WTC11 (cell line): Measurements from ENCODE around the gene DOK5. TPM values are rescaled to one million over a fixed set of nuclear protein-coding genes. Genes with fewer than 3 reads are reported as not detected.

ENCODE experiments used
- ATAC-seq: fragments of 200-7000 bp; cut with Tn5 transposase; 2 replicates; pipeline ENCODE4 v1.10.0; 2021; ENCODE audit warnings: mild to moderate bottlenecking, moderate library complexity
- CTCF ChIA-PET: fragments of 300-600 bp; sonication (Branson Sonifier 250); formaldehyde crosslinking; loops from one replicate; lab custom pipeline; 2021; ENCODE audit warnings: antibody characterized with exemption; lab: Charles Lee
- POLR2A ChIA-PET: fragments of 350-600 bp; sonication (Branson Sonifier 250); formaldehyde crosslinking; loops from one replicate; lab custom pipeline; 2021; ENCODE audit warnings: antibody characterized with exemption; lab: Charles Lee
- DNase-seq: peaks from one replicate; pipeline ENCODE4 v3.0.0; 2021; ENCODE audit warnings: low spot score
- H3K27ac Mint-ChIP-seq: 2 replicates; pipeline ENCODE4 v1.8.0; 2021; ENCODE audit warnings: mixed read lengths
- H3K27me3 Mint-ChIP-seq: 2 replicates; pipeline ENCODE4 v1.8.0; 2021; ENCODE audit warnings: low read depth, mild to moderate bottlenecking, moderate library complexity, mixed read lengths
- H3K36me3 Mint-ChIP-seq: 2 replicates; pipeline ENCODE4 v1.8.0; 2021; ENCODE audit warnings: mixed read lengths
- H3K4me1 Mint-ChIP-seq: 2 replicates; pipeline ENCODE4 v1.8.0; 2022; ENCODE audit warnings: mixed read lengths
- H3K4me3 Mint-ChIP-seq: 2 replicates; pipeline ENCODE4 v1.8.0; 2021; ENCODE audit warnings: mild to moderate bottlenecking, moderate library complexity, mixed read lengths
- H3K9me3 Mint-ChIP-seq: 2 replicates; pipeline ENCODE4 v1.8.0; 2021; ENCODE audit warnings: mixed read lengths
- CTCF ChIP-seq: fragments of 200-600 bp; IDR thresholded peaks from 2 replicates; pipeline ENCODE4 v1.8.0; 2022; ENCODE audit warnings: antibody characterized with exemption
- E2F5 ChIP-seq: sonication (generic); formaldehyde crosslinking; IDR thresholded peaks from 2 replicates; pipeline ENCODE4 v1.8.1; 2022; ENCODE audit warnings: mild to moderate bottlenecking, moderate library complexity, missing genetic modification reagents
- ETV6 ChIP-seq: sonication (generic); formaldehyde crosslinking; IDR thresholded peaks from 2 replicates; pipeline ENCODE4 v1.8.1; 2022; ENCODE audit warnings: mild to moderate bottlenecking, missing genetic modification reagents
- FOXJ3 ChIP-seq: sonication (generic); formaldehyde crosslinking; IDR thresholded peaks from 2 replicates; pipeline ENCODE4 v1.9.0; 2021; ENCODE audit warnings: missing genetic modification reagents, mild to moderate bottlenecking, borderline replicate concordance
- FOXP1 ChIP-seq: sonication (generic); formaldehyde crosslinking; IDR thresholded peaks from 2 replicates; pipeline ENCODE4 v1.8.0; 2022; ENCODE audit warnings: missing genetic modification reagents, mild to moderate bottlenecking, moderate library complexity, borderline replicate concordance
- JAZF1 ChIP-seq: fragments of 250-450 bp; sonication (Bioruptor Pico); IDR thresholded peaks from 2 replicates; pipeline ENCODE4 v1.9.0; 2021; ENCODE audit warnings: moderate library complexity, mild to moderate bottlenecking, inconsistent platforms
- NFYB ChIP-seq: sonication (generic); formaldehyde crosslinking; conservative IDR thresholded peaks from 2 replicates; pipeline ENCODE4 v1.8.0; 2022; ENCODE audit warnings: low read depth, missing genetic modification reagents
- NR1H2 ChIP-seq: sonication (generic); formaldehyde crosslinking; IDR thresholded peaks from 2 replicates; pipeline ENCODE4 v1.9.0; 2021; ENCODE audit warnings: mild to moderate bottlenecking, moderate library complexity, missing genetic modification reagents
- NR3C1 ChIP-seq: sonication (generic); formaldehyde crosslinking; conservative IDR thresholded peaks from 2 replicates; pipeline ENCODE4 v1.8.1; 2023; ENCODE audit warnings: low read depth, mild to moderate bottlenecking, missing genetic modification reagents
- OVOL2 ChIP-seq: fragments of 250-450 bp; sonication (Bioruptor Pico); IDR thresholded peaks from 2 replicates; pipeline ENCODE4 v1.9.0; 2021; ENCODE audit warnings: mild to moderate bottlenecking, borderline replicate concordance
- PREB ChIP-seq: sonication (generic); formaldehyde crosslinking; IDR thresholded peaks from 2 replicates; pipeline ENCODE4 v1.8.1; 2022; ENCODE audit warnings: mild to moderate bottlenecking, missing genetic modification reagents, moderate library complexity, borderline replicate concordance
- RORB ChIP-seq: fragments of 250-450 bp; sonication (Bioruptor Pico); IDR thresholded peaks from 2 replicates; pipeline ENCODE4 v1.9.0; 2021; ENCODE audit warnings: mild to moderate bottlenecking
- TP53 ChIP-seq: sonication (generic); formaldehyde crosslinking; IDR thresholded peaks from 2 replicates; pipeline ENCODE4 v1.8.1; 2023; ENCODE audit warnings: mild to moderate bottlenecking, missing genetic modification reagents
- USF2 ChIP-seq: sonication (generic); formaldehyde crosslinking; IDR thresholded peaks from 2 replicates; pipeline ENCODE4 v1.8.1; 2023; ENCODE audit warnings: mild to moderate bottlenecking, missing genetic modification reagents, moderate library complexity
- ZBTB21 ChIP-seq: sonication (generic); formaldehyde crosslinking; IDR thresholded peaks from 2 replicates; pipeline ENCODE4 v1.8.1; 2023; ENCODE audit warnings: mild to moderate bottlenecking, missing genetic modification reagents, borderline replicate concordance
- ZMAT4 ChIP-seq: fragments of 250-450 bp; sonication (Bioruptor Pico); IDR thresholded peaks from 2 replicates; pipeline ENCODE4 v1.9.0; 2021; ENCODE audit warnings: mild to moderate bottlenecking
- ZNF232 ChIP-seq: sonication (generic); formaldehyde crosslinking; IDR thresholded peaks from 2 replicates; pipeline ENCODE4 v1.8.0; 2022; ENCODE audit warnings: mild to moderate bottlenecking, missing genetic modification reagents
- ZNF263 ChIP-seq: sonication (generic); formaldehyde crosslinking; IDR thresholded peaks from 2 replicates; pipeline ENCODE4 v1.8.1; 2022; ENCODE audit warnings: low read depth, mild to moderate bottlenecking, moderate library complexity, missing genetic modification reagents
- ZNF416 ChIP-seq: fragments of 250-450 bp; sonication (Bioruptor Pico); IDR thresholded peaks from 2 replicates; pipeline ENCODE4 v1.9.0; 2021; ENCODE audit warnings: mild to moderate bottlenecking, inconsistent platforms
- total RNA-seq: library from RNA; stranded (reverse); gene quantifications from 3 replicates; pipeline ENCODE4 v1.2.3, GENCODE V29; 2021

The DOK5 gene
- total RNA-seq, 1 experiment from 2014 or later, result 10.1 TPM

GRCh38 chr20:54680439-54680838, 205.0 kb downstream of the DOK5 start:
- TF ChIP-seq ZBTB21 (CRISPR knock-in tag), result no peak
- no peak for TF ChIP-seq TP53 (CRISPR knock-in tag)
- no peak for TF ChIP-seq NR1H2
- no peak for TF ChIP-seq FOXP1 (CRISPR knock-in tag)
- TF ChIP-seq RORB, result no peak
- TF ChIP-seq E2F5 (CRISPR knock-in tag), result no peak
- no peak for TF ChIP-seq ETV6 (CRISPR knock-in tag)
- TF ChIP-seq USF2 (CRISPR knock-in tag), result no peak
- TF ChIP-seq, all 79 proteins: peak for 0
- H3K4me1 Mint-ChIP-seq, result no peaks in the 10 kb centered on the region
- peaks cover 35% of the 10 kb centered on the region for H3K36me3 Mint-ChIP-seq
- no peak for ATAC-seq
- H3K4me3 Mint-ChIP-seq, result no peak overlapping the region
- H3K27me3 Mint-ChIP-seq, result peaks cover 4% of the 10 kb centered on the region; the same call in 1 of the 2 replicates
- POLR2A ChIA-PET, result no interaction called here
- H3K27ac Mint-ChIP-seq, result no peak overlapping the region
- DNase-seq, result no peak
- H3K9me3 Mint-ChIP-seq, result peaks cover 53% of the 10 kb centered on the region
- CTCF ChIA-PET, result interaction anchor here (0.9 to 2.7 kb wide), 4 partner anchors 11 to 1774 kb away, joined by 3 to 13 read pairs (median 6); no protein-coding TSS in a partner anchor

GRCh38 chr20:54680872-54681619, 205.7 kb downstream of the DOK5 start:
- Mint-ChIP-seq H3K4me1 (no peaks in the 10 kb centered on the region), H3K9me3 (peaks cover 55% of the 10 kb centered on the region), H3K4me3 (no peak overlapping the region), H3K36me3 (peaks cover 36% of the 10 kb centered on the region), H3K27ac (no peak overlapping the region), H3K27me3 (peaks cover 7% of the 10 kb centered on the region)
- POLR2A ChIA-PET, result no interaction called here
- CTCF ChIA-PET, result interaction anchor here (1.0 to 2.7 kb wide), 3 partner anchors 10 to 1663 kb away, joined by 3 to 13 read pairs (median 8); no protein-coding TSS in a partner anchor
- peak; percentile 28 for DNase-seq
- no peak; the same call in 1 of the 2 replicates for ATAC-seq
- peak; percentile 56 for TF ChIP-seq CTCF
- no peak for TF ChIP-seq ZNF416 (CRISPR knock-in tag)

- TF ChIP-seq JAZF1 (CRISPR knock-in tag) (no peak), PREB (CRISPR knock-in tag) (no peak), ZNF263 (CRISPR knock-in tag) (no peak)
- ChIA-PET POLR2A (no interaction called here), CTCF (interaction anchor here (2.7 kb wide), 1 partner anchor 1662 kb away, joined by 13 read pairs; no protein-coding TSS in a partner anchor)
- no peak for ATAC-seq
- Mint-ChIP-seq H3K36me3 (peaks cover 38% of the 10 kb centered on the region), H3K27me3 (peaks cover 8% of the 10 kb centered on the region), H3K27ac (no peak overlapping the region), H3K4me3 (no peak overlapping the region), H3K4me1 (no peaks in the 10 kb centered on the region), H3K9me3 (peaks cover 56% of the 10 kb centered on the region)
- DNase-seq, result no peak
These were observed 206.5 kb downstream of the DOK5 start for GRCh38 chr20:54681869-54682268.

- no peak overlapping the region for H3K4me3 Mint-ChIP-seq
- peaks cover 8% of the 10 kb centered on the region for H3K27me3 Mint-ChIP-seq
- DNase-seq, result no peak
- no peak overlapping the region for H3K27ac Mint-ChIP-seq
- H3K9me3 Mint-ChIP-seq, result peaks cover 80% of the 10 kb centered on the region
- POLR2A ChIA-PET, result no interaction called here
- no peaks in the 10 kb centered on the region for H3K4me1 Mint-ChIP-seq
- H3K36me3 Mint-ChIP-seq, result peaks cover 62% of the 10 kb centered on the region
- CTCF ChIA-PET, result no interaction called here
- ATAC-seq, result no peak
- TF ChIP-seq ZNF232 (CRISPR knock-in tag) (no peak), FOXJ3 (CRISPR knock-in tag) (no peak), NR3C1 (no peak), OVOL2 (CRISPR knock-in tag) (no peak), NFYB (CRISPR knock-in tag) (no peak), RORB (no peak), ZMAT4 (CRISPR knock-in tag) (no peak)
These were observed 213.1 kb downstream of the DOK5 start for GRCh38 chr20:54688476-54688875.
